Stimulated activated CD4-positive, alpha-beta T cell treated with anti-CD3 and anti-CD28 coated beads, TNF-alpha, amount 100 ng/mL, for 4 hours (primary cell): ENCODE data around the gene LIN37.

Experiments used
- DNase-seq, 3 experiments: peaks; one replicate each; pipeline ENCODE4 v3.0.0-alpha.2; 2020; ENCODE audit warnings: low read depth in 3 of 3

LIN37 gene

GRCh38 chr19:35774274-35775045 is 26.1 kb downstream of the LIN37 start:
- no peak for DNase-seq

GRCh38 chr19:35775046-35775297 is 26.6 kb downstream of the LIN37 start:
- no peak for DNase-seq

- peak; percentile 97 to 98 (median 97) for DNase-seq
These were observed 27.1 kb downstream of the LIN37 start, which contains the start of gene ARHGAP33 for GRCh38 chr19:35775298-35776101. Gene ARHGAP33 (plus strand): TSS chr19:35775564. CDS start chr19:35775659, 95 bp downstream.

- DNase-seq = no peak
These were observed 27.9 kb downstream of the LIN37 start for GRCh38 chr19:35776102-35776788.

GRCh38 chr19:35777086-35777841 is 28.9 kb downstream of the LIN37 start:
- DNase-seq = no peak

- no peak for DNase-seq
These were observed 29.6 kb downstream of the LIN37 start for GRCh38 chr19:35777961-35778360.

GRCh38 chr19:35779033-35779432 is 30.7 kb downstream of the LIN37 start:
- no peak for DNase-seq

- DNase-seq = no peak
These were observed 31.7 kb downstream of the LIN37 start for GRCh38 chr19:35780058-35780457.

GRCh38 chr19:35780717-35781116 is 32.3 kb downstream of the LIN37 start:
- DNase-seq = no peak

- DNase-seq = no peak
These were observed 33.3 kb downstream of the LIN37 start for GRCh38 chr19:35781650-35782049.

- DNase-seq = no peak
These were observed 34.2 kb downstream of the LIN37 start for GRCh38 chr19:35782589-35782988.

GRCh38 chr19:35783469-35784434 is 35.4 kb downstream of the LIN37 start:
- no peak for DNase-seq

- DNase-seq = no peak
These were observed 36.3 kb downstream of the LIN37 start for GRCh38 chr19:35784503-35785338.

GRCh38 chr19:35785339-35785627 is 36.9 kb downstream of the LIN37 start:
- no peak for DNase-seq

- no peak for DNase-seq
These were observed 38.2 kb downstream of the LIN37 start for GRCh38 chr19:35786299-35787160.

- DNase-seq = no peak
These were observed 38.9 kb downstream of the LIN37 start for GRCh38 chr19:35787227-35787799.

- DNase-seq = no peak
These were observed 40.0 kb downstream of the LIN37 start for GRCh38 chr19:35788205-35788960.
